K562 (cell line): ENCODE measurements around the gene CRYBG2. TPM values are rescaled to one million over a fixed set of nuclear protein-coding genes. Genes with fewer than 3 reads are reported as not detected.

ENCODE experiments used
- C11orf30 ChIP-seq: fragments of 450-650 bp; IDR thresholded peaks from 2 replicates; pipeline ENCODE4 v1.6.1; 2016; ENCODE audit warnings: low read depth, mild to moderate bottlenecking
- EP400 ChIP-seq: fragments of 450-650 bp; IDR thresholded peaks from 2 replicates; pipeline ENCODE4 v1.6.1; 2017; ENCODE audit warnings: antibody characterized with exemption, mild to moderate bottlenecking, moderate library complexity
- ETV6 ChIP-seq, 3 experiments: fragments of 150-350 bp in 1 of 3; sonication (generic) in 1 of 3; formaldehyde crosslinking in 1 of 3; IDR thresholded peaks; 2 replicates each; pipeline versions ENCODE4 v1.6.1 to v1.8.0; 2014 to 2022; ENCODE audit warnings: borderline replicate concordance in 2 of 3, low read depth in 2 of 3, antibody characterized with exemption in 1 of 3, low read length in 1 of 3, mild to moderate bottlenecking in 1 of 3, missing genetic modification reagents in 1 of 3
- HNRNPLL ChIP-seq: fragments of 200-400 bp; formaldehyde crosslinking; IDR thresholded peaks from 2 replicates; pipeline ENCODE4 v1.6.1; 2017; ENCODE audit warnings: low read length, low read depth, mild to moderate bottlenecking; ENCODE audit not compliant: poor library complexity, severe bottlenecking
- MBD2 ChIP-seq: sonication (generic); IDR thresholded peaks from 2 replicates; pipeline ENCODE4 v1.6.1; 2016; ENCODE audit warnings: low read depth, borderline replicate concordance
- NFE2 ChIP-seq: IDR thresholded peaks from 2 replicates; pipeline ENCODE4 v1.6.1; 2014; ENCODE audit warnings: antibody characterized with exemption, low read depth
- OTX1 ChIP-seq: fragments of 450-650 bp; formaldehyde crosslinking; IDR thresholded peaks from 2 replicates; pipeline ENCODE4 v1.4.0; 2022; ENCODE audit warnings: mild to moderate bottlenecking
- SMARCE1 ChIP-seq: fragments of 450-650 bp; IDR thresholded peaks from 2 replicates; pipeline ENCODE4 v1.7.1; 2016; ENCODE audit warnings: mild to moderate bottlenecking
- TAL1 ChIP-seq: fragments of 450-650 bp; IDR thresholded peaks from 2 replicates; pipeline ENCODE4 v1.6.1; 2016; ENCODE audit warnings: mild to moderate bottlenecking
- XRCC5 ChIP-seq: fragments of 200-400 bp; formaldehyde crosslinking; IDR thresholded peaks from 2 replicates; pipeline ENCODE4 v1.6.1; 2017; ENCODE audit warnings: low read depth, mild to moderate bottlenecking, low read length
- ZNF143 ChIP-seq: sonication (generic); formaldehyde crosslinking; IDR thresholded peaks from 2 replicates; pipeline ENCODE4 v1.9.0; 2022; ENCODE audit warnings: mild to moderate bottlenecking, missing genetic modification reagents
- ZNF23 ChIP-seq: fragments of 250-450 bp; sonication (Bioruptor Pico); IDR thresholded peaks from 2 replicates; pipeline ENCODE4 v1.4.0; 2020; ENCODE audit warnings: mild to moderate bottlenecking
- ZNF239 ChIP-seq: fragments of 250-450 bp; sonication (Bioruptor Pico); IDR thresholded peaks from 2 replicates; pipeline ENCODE4 v1.4.0; 2020; ENCODE audit warnings: mild to moderate bottlenecking
- polyA plus RNA-seq, 8 experiments: library from polyadenylated mRNA; depleted of rRNA in 4 of 8; stranded (reverse) in 5 of 8; unstranded in 3 of 8; fragments of >200 nt; fragmentation: Nextera tagmentation in 2 of 8; fragmentation: Illumina TruSeq in 1 of 8; extraction: Ambion mirVana in 2 of 8; extraction: Trizol in 1 of 8; gene quantifications; 2 replicates each; pipeline versions ENCODE4 v1.2.1 to v1.2.3, GENCODE V29; 2011 to 2014; ENCODE audit warnings: inconsistent platforms in 1 of 8, missing spikeins in 1 of 8
- total RNA-seq, 7 experiments: library from RNA; depleted of rRNA in 6 of 7; stranded (reverse); fragments of >200 nt in 6 of 7; fragmentation: Illumina TruSeq in 2 of 7; extraction: Trizol in 2 of 7; gene quantifications; 2 replicates each; pipeline versions ENCODE4 v1.2.1 to v1.2.3, GENCODE V29; 2011 to 2021; ENCODE audit warnings: low replicate concordance in 1 of 7
- TF ChIP-seq, protein P1 (sequence below), 3 experiments: fragments of 200-800 bp in 1 of 3; fragments of 250-450 bp in 1 of 3; fragments of 450-650 bp in 1 of 3; sonication (Bioruptor Pico) in 1 of 3; sonication (Bioruptor generic) in 1 of 3; formaldehyde crosslinking in 1 of 3; IDR thresholded peaks; 2 replicates each; pipeline versions ENCODE4 v1.6.1 to v1.8.0; 2016 to 2022; ENCODE audit warnings: mild to moderate bottlenecking in 2 of 3, missing genetic modification characterization in 2 of 3, missing compliant biosample characterization in 1 of 3, moderate library complexity in 1 of 3
- TF ChIP-seq, protein P2 (sequence below): sonication (generic); formaldehyde crosslinking; IDR thresholded peaks from 2 replicates; pipeline ENCODE4 v1.8.0; 2022; ENCODE audit warnings: mild to moderate bottlenecking, missing genetic modification reagents
- TF ChIP-seq, protein P3 (sequence below): sonication (generic); formaldehyde crosslinking; IDR thresholded peaks from 2 replicates; pipeline ENCODE4 v1.8.0; 2022; ENCODE audit warnings: mild to moderate bottlenecking, missing genetic modification reagents

Gene CRYBG2
- total and polyA plus RNA-seq, 9 of the 15 experiments (the other 6 are each of a cell fraction or from before 2014, with no cell fraction given) = 0.39 to 8.5 (median 3.7) TPM

DNA sequence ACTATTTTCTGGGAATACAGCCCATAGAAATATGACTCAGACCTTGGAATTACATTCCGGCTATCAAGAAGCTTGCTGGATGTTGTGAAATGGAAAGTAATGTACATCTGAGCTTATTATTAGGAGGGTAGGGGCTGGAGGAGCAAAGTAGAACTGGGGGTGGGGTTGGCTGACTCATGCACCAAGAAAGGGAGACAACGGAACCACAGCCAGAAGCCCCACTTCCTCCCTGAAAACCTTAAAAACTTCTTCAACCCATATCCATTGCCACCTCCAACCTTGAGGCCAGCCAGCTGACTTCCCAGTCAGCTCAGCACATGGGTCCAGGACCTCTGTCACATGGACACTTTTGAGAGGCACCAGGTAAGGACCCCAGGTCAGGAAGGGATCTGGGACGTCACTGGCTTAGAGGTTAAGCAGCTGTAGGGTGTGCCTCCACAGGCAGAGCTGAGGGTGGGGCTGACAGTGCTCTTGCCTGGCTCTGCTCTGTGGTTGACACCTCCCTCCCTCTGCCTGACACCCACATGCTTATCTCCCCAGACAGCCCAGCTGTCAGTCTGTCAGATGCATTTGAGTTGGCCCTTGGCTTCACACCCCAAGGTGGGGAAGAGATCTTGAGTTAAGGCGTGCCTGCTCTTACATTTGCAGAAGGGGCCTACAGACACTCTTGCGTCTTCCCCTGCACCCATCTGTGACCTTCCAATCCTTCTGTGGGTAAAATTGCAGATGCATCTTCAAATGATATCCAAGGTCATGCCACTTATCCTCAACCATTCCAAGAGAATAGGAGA is 24.4 kb upstream of the CRYBG2 start (continued):
- TF ChIP-seq, protein P1, sequence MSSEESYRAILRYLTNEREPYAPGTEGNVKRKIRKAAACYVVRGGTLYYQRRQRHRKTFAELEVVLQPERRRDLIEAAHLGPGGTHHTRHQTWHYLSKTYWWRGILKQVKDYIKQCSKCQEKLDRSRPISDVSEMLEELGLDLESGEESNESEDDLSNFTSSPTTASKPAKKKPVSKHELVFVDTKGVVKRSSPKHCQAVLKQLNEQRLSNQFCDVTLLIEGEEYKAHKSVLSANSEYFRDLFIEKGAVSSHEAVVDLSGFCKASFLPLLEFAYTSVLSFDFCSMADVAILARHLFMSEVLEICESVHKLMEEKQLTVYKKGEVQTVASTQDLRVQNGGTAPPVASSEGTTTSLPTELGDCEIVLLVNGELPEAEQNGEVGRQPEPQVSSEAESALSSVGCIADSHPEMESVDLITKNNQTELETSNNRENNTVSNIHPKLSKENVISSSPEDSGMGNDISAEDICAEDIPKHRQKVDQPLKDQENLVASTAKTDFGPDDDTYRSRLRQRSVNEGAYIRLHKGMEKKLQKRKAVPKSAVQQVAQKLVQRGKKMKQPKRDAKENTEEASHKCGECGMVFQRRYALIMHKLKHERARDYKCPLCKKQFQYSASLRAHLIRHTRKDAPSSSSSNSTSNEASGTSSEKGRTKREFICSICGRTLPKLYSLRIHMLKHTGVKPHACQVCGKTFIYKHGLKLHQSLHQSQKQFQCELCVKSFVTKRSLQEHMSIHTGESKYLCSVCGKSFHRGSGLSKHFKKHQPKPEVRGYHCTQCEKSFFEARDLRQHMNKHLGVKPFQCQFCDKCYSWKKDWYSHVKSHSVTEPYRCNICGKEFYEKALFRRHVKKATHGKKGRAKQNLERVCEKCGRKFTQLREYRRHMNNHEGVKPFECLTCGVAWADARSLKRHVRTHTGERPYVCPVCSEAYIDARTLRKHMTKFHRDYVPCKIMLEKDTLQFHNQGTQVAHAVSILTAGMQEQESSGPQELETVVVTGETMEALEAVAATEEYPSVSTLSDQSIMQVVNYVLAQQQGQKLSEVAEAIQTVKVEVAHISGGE (CRISPR knock-in tag; IDR thresholded peaks at IDR 0.05) = peak in 1 of 3 experiments; percentile 61; a peak in 2 of 6 replicates
- TF ChIP-seq, protein P2, sequence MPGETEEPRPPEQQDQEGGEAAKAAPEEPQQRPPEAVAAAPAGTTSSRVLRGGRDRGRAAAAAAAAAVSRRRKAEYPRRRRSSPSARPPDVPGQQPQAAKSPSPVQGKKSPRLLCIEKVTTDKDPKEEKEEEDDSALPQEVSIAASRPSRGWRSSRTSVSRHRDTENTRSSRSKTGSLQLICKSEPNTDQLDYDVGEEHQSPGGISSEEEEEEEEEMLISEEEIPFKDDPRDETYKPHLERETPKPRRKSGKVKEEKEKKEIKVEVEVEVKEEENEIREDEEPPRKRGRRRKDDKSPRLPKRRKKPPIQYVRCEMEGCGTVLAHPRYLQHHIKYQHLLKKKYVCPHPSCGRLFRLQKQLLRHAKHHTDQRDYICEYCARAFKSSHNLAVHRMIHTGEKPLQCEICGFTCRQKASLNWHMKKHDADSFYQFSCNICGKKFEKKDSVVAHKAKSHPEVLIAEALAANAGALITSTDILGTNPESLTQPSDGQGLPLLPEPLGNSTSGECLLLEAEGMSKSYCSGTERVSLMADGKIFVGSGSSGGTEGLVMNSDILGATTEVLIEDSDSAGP (CRISPR knock-in tag) = no peak
- TF ChIP-seq MBD2 (peak; percentile 92), ZNF143 (CRISPR knock-in tag) (peak; percentile 56), ETV6 (IDR thresholded peaks at IDR 0.05; ENCODE audit: borderline replicate concordance in 1 of 2, low read depth in 2 of 2, low read length in 1 of 2) (peak in 1 of 2 experiments; percentile 53; a peak in 2 of 4 replicates), ETV6 (CRISPR knock-in tag; IDR thresholded peaks at IDR 0.05; ENCODE audit: borderline replicate concordance) (no peak), XRCC5 (peak; percentile 82; the same call in 1 of the 2 replicates), EP400 (peak; percentile 62), ZNF239 (CRISPR knock-in tag) (no peak), C11orf30 (peak; percentile 70), TAL1 (peak; percentile 90), HNRNPLL (peak; percentile 65), ZNF23 (CRISPR knock-in tag) (0 out of 2 replicates have a peak, but pooled peaks have one; percentile 8), OTX1 (CRISPR knock-in tag) (peak; percentile 77; the same call in 1 of the 2 replicates), SMARCE1 (peak; percentile 97), NFE2 (peak; percentile 77)
- TF ChIP-seq, protein P3, sequence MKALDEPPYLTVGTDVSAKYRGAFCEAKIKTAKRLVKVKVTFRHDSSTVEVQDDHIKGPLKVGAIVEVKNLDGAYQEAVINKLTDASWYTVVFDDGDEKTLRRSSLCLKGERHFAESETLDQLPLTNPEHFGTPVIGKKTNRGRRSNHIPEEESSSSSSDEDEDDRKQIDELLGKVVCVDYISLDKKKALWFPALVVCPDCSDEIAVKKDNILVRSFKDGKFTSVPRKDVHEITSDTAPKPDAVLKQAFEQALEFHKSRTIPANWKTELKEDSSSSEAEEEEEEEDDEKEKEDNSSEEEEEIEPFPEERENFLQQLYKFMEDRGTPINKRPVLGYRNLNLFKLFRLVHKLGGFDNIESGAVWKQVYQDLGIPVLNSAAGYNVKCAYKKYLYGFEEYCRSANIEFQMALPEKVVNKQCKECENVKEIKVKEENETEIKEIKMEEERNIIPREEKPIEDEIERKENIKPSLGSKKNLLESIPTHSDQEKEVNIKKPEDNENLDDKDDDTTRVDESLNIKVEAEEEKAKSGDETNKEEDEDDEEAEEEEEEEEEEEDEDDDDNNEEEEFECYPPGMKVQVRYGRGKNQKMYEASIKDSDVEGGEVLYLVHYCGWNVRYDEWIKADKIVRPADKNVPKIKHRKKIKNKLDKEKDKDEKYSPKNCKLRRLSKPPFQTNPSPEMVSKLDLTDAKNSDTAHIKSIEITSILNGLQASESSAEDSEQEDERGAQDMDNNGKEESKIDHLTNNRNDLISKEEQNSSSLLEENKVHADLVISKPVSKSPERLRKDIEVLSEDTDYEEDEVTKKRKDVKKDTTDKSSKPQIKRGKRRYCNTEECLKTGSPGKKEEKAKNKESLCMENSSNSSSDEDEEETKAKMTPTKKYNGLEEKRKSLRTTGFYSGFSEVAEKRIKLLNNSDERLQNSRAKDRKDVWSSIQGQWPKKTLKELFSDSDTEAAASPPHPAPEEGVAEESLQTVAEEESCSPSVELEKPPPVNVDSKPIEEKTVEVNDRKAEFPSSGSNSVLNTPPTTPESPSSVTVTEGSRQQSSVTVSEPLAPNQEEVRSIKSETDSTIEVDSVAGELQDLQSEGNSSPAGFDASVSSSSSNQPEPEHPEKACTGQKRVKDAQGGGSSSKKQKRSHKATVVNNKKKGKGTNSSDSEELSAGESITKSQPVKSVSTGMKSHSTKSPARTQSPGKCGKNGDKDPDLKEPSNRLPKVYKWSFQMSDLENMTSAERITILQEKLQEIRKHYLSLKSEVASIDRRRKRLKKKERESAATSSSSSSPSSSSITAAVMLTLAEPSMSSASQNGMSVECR (CRISPR knock-in tag) = peak; percentile 99
